Dermis microvascular lymphatic vessel endothelial cell (primary cell): ENCODE data around the gene OPTC. TPM values are rescaled to one million over a fixed set of nuclear protein-coding genes. Genes with fewer than 3 reads are reported as not detected.

Experiments used
- DNase-seq, 2 donors: peaks; one replicate each; pipeline versions ENCODE4 v3.0.0 to v3.0.0-alpha.2; 2010; ENCODE audit warnings: low read depth in 2 of 2
- total RNA-seq: library from RNA; depleted of rRNA; stranded (reverse); fragments of >200 nt; gene quantifications from 2 replicates; pipeline ENCODE4 v1.2.1, GENCODE V29; 2014

OPTC gene
- total RNA-seq, 1 donor from 2014 or later, result not detected

- DNase-seq, result no peak
These were observed 63.4 kb downstream of the OPTC start for GRCh38 chr1:203557390-203557789.

GRCh38 chr1:203558064-203558760 is 64.3 kb downstream of the OPTC start:
- peak in 1 of 2 donors; percentile 17 for DNase-seq

Other genes starting within 250 kb of the OPTC start
- gene BTG2, start 188.6 kb upstream of the OPTC start, total RNA-seq, result 22.5 and 23.5 TPM in 2 replicates
- gene FMOD, start 143.0 kb upstream of the OPTC start, total RNA-seq, result 3.6 and 63.0 TPM in 2 replicates
- gene PRELP, start 18.3 kb upstream of the OPTC start, total RNA-seq, result not detected in 2 replicates
- gene ATP2B4, start 132.7 kb downstream of the OPTC start, total RNA-seq, result 52.0 and 54.2 TPM in 2 replicates